ENCODE results near the gene HELZ2.

Gene HELZ2

DNA sequence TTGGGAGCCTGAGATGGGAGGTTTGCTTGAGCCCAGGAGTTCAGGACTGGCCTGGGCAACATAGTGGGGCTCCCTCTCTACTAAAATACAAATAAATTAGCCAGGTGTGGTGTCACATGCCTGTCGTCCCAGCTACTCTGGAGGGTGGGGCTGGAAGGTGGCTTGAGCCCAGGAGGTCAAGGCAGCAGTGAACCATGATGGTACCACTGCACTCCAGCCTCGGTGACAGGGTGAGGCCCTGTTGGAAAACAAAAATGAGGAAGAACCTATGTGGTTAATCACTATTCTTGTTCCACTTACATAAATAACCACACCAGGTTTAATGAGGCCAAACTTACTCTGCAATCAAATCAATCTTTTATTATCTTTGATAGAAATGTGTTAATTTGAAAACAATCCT is 48.1 kb downstream of the HELZ2 start:
- DNase-seq (ENCODE audit: low read depth in 2 of 2): no peak

DNA sequence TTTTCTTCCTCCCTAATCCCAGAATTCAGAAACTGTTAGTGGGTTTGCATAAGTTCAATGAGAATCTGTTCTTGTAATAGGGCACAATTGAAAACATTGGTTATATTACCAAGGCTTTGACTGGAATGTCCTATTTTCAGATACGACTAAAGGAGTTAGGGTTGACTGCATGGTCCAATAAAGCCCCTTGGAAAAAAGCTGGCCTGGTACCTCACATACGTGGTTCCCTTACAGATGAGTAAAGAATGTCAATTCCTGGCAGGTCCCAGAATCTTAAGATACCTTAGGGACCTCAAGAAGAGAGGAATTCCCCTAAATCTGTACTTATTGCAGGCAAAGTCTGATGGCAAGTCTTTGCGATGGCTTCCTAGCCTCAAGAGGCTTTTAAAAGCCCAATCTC is 48.9 kb downstream of the HELZ2 start:
- DNase-seq (ENCODE audit: low read depth in 2 of 2): no peak
